ENCODE measurements around the gene MAD1L1.

The MAD1L1 gene

DNA sequence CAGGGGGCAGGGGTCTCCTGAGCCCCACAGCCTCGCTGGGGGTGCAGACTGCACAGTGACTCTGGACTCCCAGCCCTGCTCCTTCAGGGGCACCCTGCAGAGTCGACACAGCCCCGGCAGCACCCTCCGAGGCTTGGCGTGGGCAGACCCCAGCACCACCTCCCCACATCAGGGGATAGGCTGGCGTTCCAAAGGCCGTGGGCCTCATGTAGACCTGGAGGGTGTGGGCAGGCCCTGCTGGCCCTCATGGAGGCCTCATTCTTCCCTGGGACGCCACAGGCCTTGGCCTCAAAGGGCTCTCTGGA is 296.8 kb downstream of the MAD1L1 start:
- H3K27me3 ChIP-seq (ENCODE audit: insufficient read depth, low read length, poor library complexity) = no peaks in the 10 kb centered on the region
- peaks cover 70% of the 10 kb centered on the region for H4K20me1 ChIP-seq (ENCODE audit: insufficient read depth, low read length)
- H3K9ac ChIP-seq (ENCODE audit: low read depth, low read length) = no peak overlapping the region
- no peak for TF ChIP-seq EZH2 (IDR thresholded peaks at IDR 0.05; ENCODE audit: borderline replicate concordance, low read depth, low read length, severe bottlenecking)
- TF ChIP-seq, protein P1, sequence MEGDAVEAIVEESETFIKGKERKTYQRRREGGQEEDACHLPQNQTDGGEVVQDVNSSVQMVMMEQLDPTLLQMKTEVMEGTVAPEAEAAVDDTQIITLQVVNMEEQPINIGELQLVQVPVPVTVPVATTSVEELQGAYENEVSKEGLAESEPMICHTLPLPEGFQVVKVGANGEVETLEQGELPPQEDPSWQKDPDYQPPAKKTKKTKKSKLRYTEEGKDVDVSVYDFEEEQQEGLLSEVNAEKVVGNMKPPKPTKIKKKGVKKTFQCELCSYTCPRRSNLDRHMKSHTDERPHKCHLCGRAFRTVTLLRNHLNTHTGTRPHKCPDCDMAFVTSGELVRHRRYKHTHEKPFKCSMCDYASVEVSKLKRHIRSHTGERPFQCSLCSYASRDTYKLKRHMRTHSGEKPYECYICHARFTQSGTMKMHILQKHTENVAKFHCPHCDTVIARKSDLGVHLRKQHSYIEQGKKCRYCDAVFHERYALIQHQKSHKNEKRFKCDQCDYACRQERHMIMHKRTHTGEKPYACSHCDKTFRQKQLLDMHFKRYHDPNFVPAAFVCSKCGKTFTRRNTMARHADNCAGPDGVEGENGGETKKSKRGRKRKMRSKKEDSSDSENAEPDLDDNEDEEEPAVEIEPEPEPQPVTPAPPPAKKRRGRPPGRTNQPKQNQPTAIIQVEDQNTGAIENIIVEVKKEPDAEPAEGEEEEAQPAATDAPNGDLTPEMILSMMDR (IDR thresholded peaks at IDR 0.05; ENCODE audit: borderline replicate concordance, extremely low read depth, low read length, poor library complexity, severe bottlenecking) = no peak
- H2AFZ ChIP-seq (ENCODE audit: low read depth, low read length) = no peak overlapping the region
- ATAC-seq (ENCODE audit: insufficient read depth, low read depth) = no peak
- H3K4me2 ChIP-seq (ENCODE audit: insufficient read depth, low read length) = no peak overlapping the region
- peaks cover 2% of the 10 kb centered on the region for H3K9me3 ChIP-seq (ENCODE audit: insufficient read depth, low read length, severe bottlenecking)
- peaks cover 67% of the 10 kb centered on the region for H3K79me2 ChIP-seq (ENCODE audit: insufficient read depth, low read length)
- DNase-seq = no peak
- H3K4me1 ChIP-seq (ENCODE audit: insufficient read depth, low read length) = peaks cover 49% of the 10 kb centered on the region
- no peak overlapping the region for H3K4me3 ChIP-seq (ENCODE audit: low read depth in 1 of 2, low read length in 2 of 2)
- peaks cover 62% of the 10 kb centered on the region for H3K36me3 ChIP-seq (ENCODE audit: insufficient read depth, low read length)
- no peak overlapping the region for H3K27ac ChIP-seq (ENCODE audit: low read length)

DNA sequence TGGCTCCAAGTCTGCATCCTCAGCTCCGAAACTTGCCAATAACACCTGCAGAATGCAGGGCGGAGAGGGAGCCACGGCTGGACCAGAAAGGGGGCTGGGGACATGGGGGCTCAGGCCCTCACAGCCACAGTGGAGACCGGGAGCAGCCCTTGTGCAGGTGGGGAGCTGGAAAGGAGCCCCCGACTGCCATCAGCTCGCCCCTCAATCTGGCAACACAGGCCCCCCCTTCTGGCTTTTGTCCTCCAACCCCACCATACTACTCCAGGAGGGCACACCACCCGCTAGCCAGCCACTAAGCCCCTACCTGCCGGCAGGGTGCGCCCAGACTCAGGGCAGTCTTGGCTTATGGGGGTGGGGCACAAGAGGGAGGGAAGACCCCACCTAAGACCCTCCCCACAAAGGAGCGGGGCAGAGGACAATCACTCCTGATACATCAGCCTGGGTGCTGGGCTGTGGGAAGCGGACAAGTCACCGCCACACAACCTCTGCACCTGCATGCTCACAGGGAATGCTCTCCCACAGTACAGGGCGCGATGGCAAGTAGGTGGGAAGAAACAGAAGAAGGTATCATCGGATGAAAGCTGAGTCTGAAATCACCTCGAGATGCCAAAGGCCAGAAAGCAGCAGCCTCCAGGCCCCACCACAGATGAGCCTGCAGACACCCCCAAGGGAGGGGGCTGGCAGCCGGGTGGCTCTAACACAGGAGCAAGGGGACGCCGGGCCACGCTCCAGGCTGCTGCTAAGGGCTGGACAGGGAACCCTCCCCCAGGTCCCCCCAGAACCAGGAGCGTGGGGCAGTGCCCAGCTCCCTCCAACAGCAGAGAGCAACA is 297.4 kb downstream of the MAD1L1 start:
- H3K4me1 ChIP-seq (ENCODE audit: insufficient read depth, low read length) = peaks cover 43% of the 10 kb centered on the region
- peaks cover 2% of the 10 kb centered on the region for H3K9me3 ChIP-seq (ENCODE audit: insufficient read depth, low read length, severe bottlenecking)
- no peak for TF ChIP-seq EZH2 (IDR thresholded peaks at IDR 0.05; ENCODE audit: borderline replicate concordance, low read depth, low read length, severe bottlenecking)
- TF ChIP-seq, protein P1 (IDR thresholded peaks at IDR 0.05; ENCODE audit: borderline replicate concordance, extremely low read depth, low read length, poor library complexity, severe bottlenecking) = no peak
- no peak for DNase-seq
- H3K79me2 ChIP-seq (ENCODE audit: insufficient read depth, low read length) = peaks cover 72% of the 10 kb centered on the region
- H3K27ac ChIP-seq (ENCODE audit: low read length) = no peak overlapping the region
- H3K4me2 ChIP-seq (ENCODE audit: insufficient read depth, low read length) = no peak overlapping the region
- H3K9ac ChIP-seq (ENCODE audit: low read depth, low read length) = no peak overlapping the region
- peaks cover 68% of the 10 kb centered on the region for H3K36me3 ChIP-seq (ENCODE audit: insufficient read depth, low read length)
- H4K20me1 ChIP-seq (ENCODE audit: insufficient read depth, low read length) = peaks cover 76% of the 10 kb centered on the region
- H2AFZ ChIP-seq (ENCODE audit: low read depth, low read length) = no peak overlapping the region
- no peak for ATAC-seq (ENCODE audit: insufficient read depth, low read depth)
- no peaks in the 10 kb centered on the region for H3K27me3 ChIP-seq (ENCODE audit: insufficient read depth, low read length, poor library complexity)
- H3K4me3 ChIP-seq (ENCODE audit: low read depth in 1 of 2, low read length in 2 of 2) = no peak overlapping the region

DNA sequence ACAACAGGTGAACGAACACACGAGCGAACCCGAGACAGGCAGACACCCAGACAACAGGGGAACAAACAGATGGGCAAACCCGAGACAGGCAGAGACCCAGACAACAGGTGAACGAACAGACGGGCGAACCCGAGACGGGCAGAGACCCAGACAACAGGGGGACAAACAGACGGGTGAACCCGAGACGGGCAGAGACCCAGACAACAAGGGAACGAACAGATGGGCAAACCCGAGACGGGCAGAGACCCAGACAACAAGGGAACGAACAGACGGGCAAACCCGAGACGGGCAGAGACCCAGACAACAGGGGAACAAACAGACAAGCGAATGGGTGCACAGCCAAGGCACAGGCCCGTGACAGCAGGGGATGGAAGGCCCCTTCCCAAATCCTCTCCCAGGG is 298.0 kb downstream of the MAD1L1 start:
- peaks cover 37% of the 10 kb centered on the region for H3K4me1 ChIP-seq (ENCODE audit: insufficient read depth, low read length)
- DNase-seq = no peak

More for the DNA sequence above, 298.0 kb downstream of the MAD1L1 start:
- no peak overlapping the region for H3K4me3 ChIP-seq (ENCODE audit: low read depth in 1 of 2, low read length in 2 of 2)
- H3K9me3 ChIP-seq (ENCODE audit: insufficient read depth, low read length, severe bottlenecking) = peaks cover 2% of the 10 kb centered on the region
- TF ChIP-seq, protein P1 (IDR thresholded peaks at IDR 0.05; ENCODE audit: borderline replicate concordance, extremely low read depth, low read length, poor library complexity, severe bottlenecking) = no peak
- no peak for TF ChIP-seq EZH2 (IDR thresholded peaks at IDR 0.05; ENCODE audit: borderline replicate concordance, low read depth, low read length, severe bottlenecking)
- H3K9ac ChIP-seq (ENCODE audit: low read depth, low read length) = no peak overlapping the region
- peak overlapping the region; percentile 42; the same call in 1 of the 2 replicates for H3K27ac ChIP-seq (ENCODE audit: low read length)
- no peaks in the 10 kb centered on the region for H3K27me3 ChIP-seq (ENCODE audit: insufficient read depth, low read length, poor library complexity)
- no peak overlapping the region for H2AFZ ChIP-seq (ENCODE audit: low read depth, low read length)
- H3K79me2 ChIP-seq (ENCODE audit: insufficient read depth, low read length) = peaks cover 70% of the 10 kb centered on the region
- peaks cover 74% of the 10 kb centered on the region for H4K20me1 ChIP-seq (ENCODE audit: insufficient read depth, low read length)
- no peak overlapping the region for H3K4me2 ChIP-seq (ENCODE audit: insufficient read depth, low read length)
- ATAC-seq (ENCODE audit: insufficient read depth, low read depth) = no peak
- peaks cover 68% of the 10 kb centered on the region for H3K36me3 ChIP-seq (ENCODE audit: insufficient read depth, low read length)

All from DND-41 (cell line).